ENCODE results near the gene GLDN.

GRCh38 chr15:51374131-51374530, 32.7 kb downstream of the GLDN start:
- no peak for TF ChIP-seq CTCF (IDR thresholded peaks at IDR 0.05)
- TF ChIP-seq POLR2A (IDR thresholded peaks at IDR 0.05; ENCODE audit: low read length), result no peak
- TF ChIP-seq MYC (IDR thresholded peaks at IDR 0.05; ENCODE audit: borderline replicate concordance, low read length), result no peak
- TF ChIP-seq CEBPB (IDR thresholded peaks at IDR 0.05), result no peak
- TF ChIP-seq PBX3 (IDR thresholded peaks at IDR 0.05), result no peak
- TF ChIP-seq RFX5 (IDR thresholded peaks at IDR 0.05), result no peak
- TF ChIP-seq, protein P1, sequence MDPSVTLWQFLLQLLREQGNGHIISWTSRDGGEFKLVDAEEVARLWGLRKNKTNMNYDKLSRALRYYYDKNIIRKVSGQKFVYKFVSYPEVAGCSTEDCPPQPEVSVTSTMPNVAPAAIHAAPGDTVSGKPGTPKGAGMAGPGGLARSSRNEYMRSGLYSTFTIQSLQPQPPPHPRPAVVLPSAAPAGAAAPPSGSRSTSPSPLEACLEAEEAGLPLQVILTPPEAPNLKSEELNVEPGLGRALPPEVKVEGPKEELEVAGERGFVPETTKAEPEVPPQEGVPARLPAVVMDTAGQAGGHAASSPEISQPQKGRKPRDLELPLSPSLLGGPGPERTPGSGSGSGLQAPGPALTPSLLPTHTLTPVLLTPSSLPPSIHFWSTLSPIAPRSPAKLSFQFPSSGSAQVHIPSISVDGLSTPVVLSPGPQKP (IDR thresholded peaks at IDR 0.05; ENCODE audit: low read depth, low read length), result no peak
- TF ChIP-seq, protein P2, sequence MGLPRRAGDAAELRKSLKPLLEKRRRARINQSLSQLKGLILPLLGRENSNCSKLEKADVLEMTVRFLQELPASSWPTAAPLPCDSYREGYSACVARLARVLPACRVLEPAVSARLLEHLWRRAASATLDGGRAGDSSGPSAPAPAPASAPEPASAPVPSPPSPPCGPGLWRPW (IDR thresholded peaks at IDR 0.05), result no peak
- TF ChIP-seq CBX8 (IDR thresholded peaks at IDR 0.05), result no peak
- no peak for TF ChIP-seq POLR2AphosphoS2 (conservative IDR thresholded peaks at IDR 0.05; ENCODE audit: low read length)
- TF ChIP-seq JUN (IDR thresholded peaks at IDR 0.05), result no peak
- TF ChIP-seq RARB (CRISPR knock-in tag; IDR thresholded peaks at IDR 0.05), result no peak
- TF ChIP-seq EP300 (IDR thresholded peaks at IDR 0.05), result no peak
